COLO668 (cell line): ENCODE measurements around the gene ESAM.

Source experiments
- DNase-seq: peaks from one replicate; lab custom pipeline; 2025; ENCODE audit not compliant: unreplicated experiment; lab: John Stamatoyannopoulos, UW

The ESAM gene

GRCh38 chr11:124762105-124762623 is at the start of gene ESAM:
TSS of gene ESAM (minus strand) at chr11:124762290. CDS start at chr11:124762154, 136 bp downstream.
- peak; percentile 62 for DNase-seq

GRCh38 chr11:124811399-124812125 is 49.5 kb upstream of the ESAM start:
- no peak for DNase-seq

GRCh38 chr11:124807660-124808270 is 45.7 kb upstream of the ESAM start:
- DNase-seq, result no peak

- no peak for DNase-seq
These were observed 45.1 kb upstream of the ESAM start for GRCh38 chr11:124807201-124807600.

GRCh38 chr11:124804884-124805283 is 42.8 kb upstream of the ESAM start:
- DNase-seq, result no peak

GRCh38 chr11:124801636-124802312 is 39.7 kb upstream of the ESAM start:
- DNase-seq, result no peak

- no peak for DNase-seq
These were observed 38.9 kb upstream of the ESAM start for GRCh38 chr11:124801014-124801413.

GRCh38 chr11:124800226-124800929 is 38.3 kb upstream of the ESAM start, which contains the start of gene MSANTD2:
TSS of gene MSANTD2 (minus strand) at chr11:124800406. CDS start at chr11:124800380, 26 bp downstream.
- DNase-seq, result peak; percentile 84

- peak; percentile 55 for DNase-seq
These were observed 37.5 kb upstream of the ESAM start for GRCh38 chr11:124799348-124800225.

- no peak for DNase-seq
These were observed 36.9 kb upstream of the ESAM start for GRCh38 chr11:124798991-124799347.

GRCh38 chr11:124796312-124796711 is 34.2 kb upstream of the ESAM start:
- no peak for DNase-seq

- DNase-seq, result no peak
These were observed 31.6 kb upstream of the ESAM start for GRCh38 chr11:124793466-124794278.

- peak; percentile 4 for DNase-seq
These were observed 29.7 kb upstream of the ESAM start for GRCh38 chr11:124791626-124792341.

GRCh38 chr11:124788521-124788920 is 26.4 kb upstream of the ESAM start:
- DNase-seq, result no peak

- DNase-seq, result no peak
These were observed 22.0 kb upstream of the ESAM start for GRCh38 chr11:124784051-124784450.

GRCh38 chr11:124783002-124783401 is 20.9 kb upstream of the ESAM start:
- no peak for DNase-seq

- DNase-seq, result no peak
These were observed 17.5 kb upstream of the ESAM start for GRCh38 chr11:124779568-124779967.

- no peak for DNase-seq
These were observed 16.2 kb upstream of the ESAM start for GRCh38 chr11:124778281-124778680.
